NCI-H345 (cell line): ENCODE data around the gene ELL.
A peak's percentile ranks its signal among the peaks of the same experiment; 100 is the strongest.

Experiments used
- DNase-seq: peaks from one replicate; lab custom pipeline; 2025; lab: John Stamatoyannopoulos, UW

Gene ELL

DNA sequence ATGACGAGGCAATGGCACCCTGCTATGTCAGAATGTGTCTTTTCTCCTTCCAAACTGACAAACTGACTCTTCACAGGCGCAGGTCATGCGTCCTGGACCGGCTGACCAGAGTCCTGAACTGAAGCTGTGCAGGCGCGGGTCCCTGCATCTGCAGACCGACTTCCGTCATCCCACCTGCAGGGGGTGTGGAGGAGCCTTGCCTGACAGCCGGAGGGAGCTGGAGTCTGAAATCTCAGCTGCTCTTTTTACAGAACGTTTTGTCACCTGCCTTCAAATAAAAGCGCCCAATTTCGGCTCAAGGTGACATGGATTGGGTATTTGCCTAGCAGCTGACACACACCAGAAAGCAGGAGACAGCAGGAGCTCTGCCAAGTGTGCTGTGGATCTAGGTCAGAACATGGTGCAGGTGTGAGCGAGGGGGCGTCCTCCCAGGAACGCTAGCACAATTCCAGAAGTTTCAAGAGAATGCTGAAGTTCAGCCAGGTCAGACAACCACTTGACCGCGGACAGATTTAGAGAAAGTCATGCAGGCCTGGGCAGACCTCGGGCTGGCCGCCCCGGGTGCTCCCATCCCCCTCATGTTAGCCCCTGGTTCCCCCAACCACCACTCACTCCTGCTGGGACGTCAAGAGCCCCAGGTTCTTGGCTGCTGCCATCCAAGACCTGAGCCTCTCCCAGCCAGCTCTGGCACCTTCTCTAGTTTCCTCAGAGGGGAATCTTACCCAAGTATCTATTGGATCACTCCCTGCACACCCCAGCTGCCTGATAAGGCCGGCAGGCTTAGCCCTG lies 32.8 kb downstream of the ELL start:
- peak; percentile 44 for DNase-seq

- no peak for DNase-seq
Observed at GRCh38 chr19:18488403-18488723, 33.5 kb downstream of the ELL start.

GRCh38 chr19:18487576-18488402 lies 34.1 kb downstream of the ELL start:
- no peak for DNase-seq

DNA sequence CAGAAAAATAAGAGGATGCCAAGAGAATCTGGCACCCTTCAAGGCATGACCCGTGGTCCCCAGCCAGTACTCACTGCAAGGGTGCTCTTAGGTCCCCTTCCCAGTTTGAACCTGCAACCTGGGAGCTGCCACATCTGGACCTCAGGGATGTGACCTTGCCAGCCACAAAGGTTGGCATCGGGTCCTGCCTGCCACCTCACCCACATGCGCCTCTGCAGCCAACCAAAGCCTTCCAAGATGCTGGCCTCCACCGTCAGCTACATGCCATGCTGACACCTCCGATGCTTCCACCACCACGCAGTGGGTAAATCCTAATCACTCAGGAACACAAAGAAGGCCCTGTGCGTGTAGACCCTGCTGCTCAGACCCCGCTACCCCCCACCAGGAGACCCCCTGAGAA lies 35.1 kb downstream of the ELL start:
- DNase-seq: no peak

GRCh38 chr19:18484992-18485391 lies 36.9 kb downstream of the ELL start:
- DNase-seq: no peak

DNA sequence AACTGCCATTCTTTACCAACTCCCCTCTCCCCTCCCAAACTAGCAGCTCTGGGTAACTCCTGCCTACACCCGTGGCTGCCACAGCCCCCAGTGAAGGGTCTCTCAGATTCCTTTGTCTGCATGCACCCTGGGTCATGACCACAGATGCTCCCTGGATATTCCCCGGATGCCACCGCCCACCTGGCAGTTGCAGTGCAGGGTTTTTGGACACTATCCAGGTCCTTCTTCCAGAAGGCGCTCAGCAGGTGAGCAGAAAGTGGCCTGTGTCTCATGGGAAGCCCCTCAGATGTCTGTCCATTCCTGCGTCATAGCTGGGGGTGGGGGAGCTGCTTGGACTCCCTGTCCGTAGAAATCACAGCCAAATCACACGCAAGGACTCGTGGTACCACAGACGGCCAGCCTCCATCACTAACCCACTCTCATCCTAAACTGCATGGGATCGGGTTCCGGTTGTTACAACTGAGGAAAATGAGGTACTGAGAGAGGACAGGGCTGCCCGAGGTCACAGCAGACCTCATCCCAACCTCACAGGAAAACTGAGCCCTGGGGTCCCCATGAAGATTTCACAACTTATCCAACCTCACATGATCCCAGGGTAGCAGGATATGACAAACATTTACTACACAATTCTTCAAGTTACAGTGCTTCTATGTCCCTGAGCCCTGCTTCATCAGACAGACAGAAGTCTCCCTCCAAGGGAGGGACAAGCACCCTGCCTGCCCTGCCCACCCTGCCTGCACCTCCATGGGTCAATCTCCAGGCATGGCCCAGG lies 38.6 kb downstream of the ELL start:
- peak; percentile 39 for DNase-seq

DNA sequence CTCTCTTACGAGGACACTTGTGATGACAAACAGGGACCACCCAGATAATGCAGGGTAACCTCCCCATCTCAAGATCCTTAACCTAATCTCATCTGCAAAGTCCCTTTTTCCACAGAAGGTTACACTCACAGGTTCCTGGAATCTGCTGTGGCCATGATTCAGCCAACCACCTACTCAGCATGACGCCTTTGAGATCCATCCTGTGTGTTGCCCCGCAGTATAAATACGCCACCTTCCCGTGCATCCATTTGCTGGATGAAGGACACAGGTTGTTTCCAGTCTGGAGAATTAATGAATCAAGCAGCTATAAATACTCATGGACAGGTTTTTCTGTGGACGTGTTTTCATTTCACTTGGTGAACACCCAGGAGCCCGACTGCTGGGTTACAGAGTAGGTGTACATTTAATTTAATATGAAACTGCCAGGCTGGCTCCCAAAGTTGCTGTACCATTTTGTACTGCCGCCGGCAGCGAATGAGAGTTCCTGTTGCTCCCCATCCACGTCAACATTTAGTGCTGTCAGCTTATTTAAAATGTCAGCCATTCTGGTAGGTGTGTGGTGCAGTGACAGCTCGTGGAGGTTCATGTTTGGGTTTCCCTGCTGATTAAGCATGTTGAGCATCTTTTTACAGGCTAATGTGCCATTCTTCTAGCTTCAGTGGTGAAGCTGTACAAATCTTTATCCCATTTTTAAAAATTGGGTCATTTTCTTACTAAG lies 40.2 kb downstream of the ELL start:
- no peak for DNase-seq

- peak; percentile 41 for DNase-seq
Observed at GRCh38 chr19:18480006-18480691, 41.7 kb downstream of the ELL start.

DNA sequence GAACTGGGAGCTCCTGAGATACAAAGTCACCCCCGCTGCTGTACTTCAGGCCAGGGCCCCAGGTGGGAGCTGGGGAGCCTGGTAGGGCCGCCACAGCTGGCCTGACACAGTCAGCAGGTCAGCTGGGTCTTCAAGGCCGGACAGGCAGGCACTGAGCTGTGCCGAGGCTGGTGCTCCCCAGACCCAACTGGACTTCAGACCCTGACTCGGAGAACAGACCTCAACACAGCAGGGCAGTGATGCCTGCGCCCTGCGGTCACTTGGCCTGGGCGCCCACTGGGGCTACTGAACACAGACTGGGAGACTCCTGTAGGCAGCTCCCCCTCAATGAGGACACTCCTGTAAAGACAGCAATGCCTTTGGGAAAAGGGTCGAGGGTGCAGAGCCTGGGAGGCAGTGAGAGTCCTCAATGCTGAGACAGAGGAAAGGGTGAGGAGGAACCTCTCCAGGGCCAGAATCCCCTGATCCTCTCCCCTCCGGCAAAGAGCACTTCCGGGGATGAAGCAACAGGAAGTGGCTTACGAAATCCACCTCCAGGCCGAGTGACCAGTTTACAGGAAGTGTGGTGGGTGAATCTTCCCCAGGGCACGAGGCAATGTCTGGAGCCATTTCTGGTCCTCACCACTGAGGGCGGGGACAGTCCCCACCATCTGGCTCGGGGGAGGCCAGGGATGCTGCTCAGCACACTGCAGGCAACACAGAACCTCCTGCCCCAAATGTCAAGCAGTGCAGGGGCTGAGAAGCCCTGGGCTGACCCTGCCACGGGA lies 43.1 kb downstream of the ELL start:
- DNase-seq: no peak

- no peak for DNase-seq
Observed at GRCh38 chr19:18477974-18478373, 43.9 kb downstream of the ELL start.

DNA sequence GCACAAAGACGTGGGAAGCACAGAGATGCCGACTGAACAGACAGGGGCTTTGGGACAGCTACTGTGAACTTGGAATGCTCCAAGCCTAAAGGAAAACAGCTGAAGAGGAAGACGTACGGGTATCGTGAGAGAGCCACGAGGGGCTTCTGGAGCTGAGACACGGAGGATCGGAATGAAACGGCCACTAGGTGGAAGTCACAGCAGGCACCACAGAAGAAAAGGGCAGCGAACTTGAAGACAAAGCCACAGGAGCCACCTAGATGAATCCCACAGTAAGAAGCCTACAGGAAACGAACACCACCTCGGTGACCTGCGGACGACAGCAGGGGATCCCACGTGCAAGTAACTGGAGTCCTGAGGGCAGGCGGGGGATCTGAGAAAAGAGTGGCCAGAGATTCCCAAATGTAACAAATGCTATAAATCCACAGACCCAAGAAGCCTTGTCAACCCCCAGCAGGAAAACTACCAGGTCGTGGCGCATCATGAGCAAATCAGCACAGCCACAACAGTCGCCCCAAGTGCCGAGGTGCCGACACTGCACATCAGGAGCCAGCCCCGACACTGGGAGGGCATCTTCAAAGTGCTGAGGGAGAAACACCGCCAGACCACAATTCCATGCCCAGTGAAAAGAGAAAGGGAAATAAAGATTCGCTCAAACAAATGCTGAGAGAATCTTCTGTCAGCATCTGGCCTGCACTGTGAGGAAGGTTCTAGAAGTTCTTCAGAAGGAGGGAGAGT lies 44.7 kb downstream of the ELL start:
- DNase-seq: no peak

DNA sequence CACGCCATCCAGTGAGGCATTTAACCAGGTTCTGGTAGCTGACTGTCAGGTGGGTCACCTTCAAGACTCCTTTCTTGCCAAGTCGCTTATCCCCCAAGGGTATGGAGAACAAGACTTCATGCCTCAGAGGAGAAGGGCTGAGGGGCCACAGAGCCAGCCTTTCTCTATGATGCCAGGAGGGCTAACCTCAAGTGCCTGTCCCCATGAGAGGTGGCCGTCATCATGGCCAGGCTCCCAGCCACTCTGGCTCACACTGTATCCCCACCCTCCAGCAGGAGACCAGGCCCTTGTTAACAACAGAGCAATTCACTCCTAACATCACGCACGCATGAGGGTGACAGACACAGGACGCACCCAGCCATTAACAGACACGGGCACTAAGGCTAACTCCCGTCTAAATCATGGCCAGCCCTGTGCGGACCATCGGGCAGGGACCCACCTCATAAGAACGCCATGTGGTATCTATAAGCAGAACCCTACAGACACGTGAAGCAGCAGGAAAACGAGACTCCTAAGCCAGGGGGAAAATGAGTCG lies 45.3 kb downstream of the ELL start:
- no peak for DNase-seq

GRCh38 chr19:18475762-18476331 lies 46.0 kb downstream of the ELL start:
- no peak for DNase-seq

GRCh38 chr19:18475004-18475453 lies 46.8 kb downstream of the ELL start:
- no peak for DNase-seq

GRCh38 chr19:18474366-18474887 lies 47.4 kb downstream of the ELL start:
- no peak for DNase-seq

GRCh38 chr19:18473706-18474087 lies 48.2 kb downstream of the ELL start:
- DNase-seq: no peak

- no peak for DNase-seq
Observed at GRCh38 chr19:18473003-18473705, 48.7 kb downstream of the ELL start.

- DNase-seq: no peak
Observed at GRCh38 chr19:18470787-18471186, 51.1 kb downstream of the ELL start.
